Pons (tissue), 1 donor: ENCODE measurements around the gene SLC26A3.

Source experiments
- DNase-seq: peaks from one replicate; pipeline ENCODE4 v3.0.0-alpha.2; 2016; ENCODE audit warnings: low spot score

The SLC26A3 gene

GRCh38 chr7:107744345-107744750 lies 58.7 kb downstream of the SLC26A3 start:
- peak; percentile 7 for DNase-seq

DNA sequence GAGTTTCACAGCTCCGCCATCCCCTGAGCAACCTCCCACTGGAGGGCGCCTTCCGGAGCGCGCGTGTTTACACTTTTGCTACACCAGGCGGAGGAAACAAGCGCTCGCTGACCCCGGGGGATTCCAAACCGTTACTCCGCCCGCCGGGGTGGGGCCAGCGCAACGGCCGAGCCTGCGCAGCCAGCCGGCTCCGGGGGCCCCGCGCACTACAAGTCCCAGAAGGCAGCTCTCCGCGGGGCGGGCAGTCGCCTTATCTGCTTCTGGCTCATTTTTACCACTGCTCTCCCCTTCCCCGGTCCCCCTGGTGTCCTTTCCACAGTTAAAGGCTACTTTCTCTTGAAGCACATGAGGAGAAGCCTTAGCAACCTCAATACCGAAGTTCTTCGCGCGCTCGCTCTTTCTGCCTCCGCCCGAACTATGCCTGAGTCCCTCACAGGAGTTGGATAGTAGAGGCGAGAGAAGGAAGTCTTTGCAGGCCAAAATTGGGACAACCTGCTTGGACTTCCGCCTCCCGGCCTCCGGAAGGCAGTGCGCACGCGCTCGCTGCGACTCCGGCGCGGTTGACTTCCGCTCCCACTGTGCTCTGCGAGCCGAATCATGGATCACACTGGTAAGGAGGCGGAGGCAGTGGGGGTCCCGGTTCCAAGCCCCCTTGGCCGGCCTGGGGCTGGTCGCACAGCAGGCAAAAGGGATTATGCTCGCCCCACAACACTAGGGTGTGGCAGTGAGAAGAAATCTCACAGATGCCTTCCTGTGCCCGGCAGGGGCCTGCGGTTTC lies 59.3 kb downstream of the SLC26A3 start, which contains the start of gene CBLL1:
Gene CBLL1 (plus strand): TSS at position 576 of the 778 bp plus-strand sequence. CDS start 22 bp downstream, at position 598.
- DNase-seq, result peak; percentile 96

GRCh38 chr7:107742678-107743566 lies 60.1 kb downstream of the SLC26A3 start:
- DNase-seq, result peak; percentile 71

- DNase-seq, result no peak
Observed at GRCh38 chr7:107728276-107728675, 74.7 kb downstream of the SLC26A3 start.

- no peak for DNase-seq
Observed at GRCh38 chr7:107726356-107727130, 76.5 kb downstream of the SLC26A3 start.

- peak; percentile 58 for DNase-seq
Observed at GRCh38 chr7:107725138-107725740, 77.8 kb downstream of the SLC26A3 start.

GRCh38 chr7:107723255-107723654 lies 79.8 kb downstream of the SLC26A3 start:
- DNase-seq, result no peak

DNA sequence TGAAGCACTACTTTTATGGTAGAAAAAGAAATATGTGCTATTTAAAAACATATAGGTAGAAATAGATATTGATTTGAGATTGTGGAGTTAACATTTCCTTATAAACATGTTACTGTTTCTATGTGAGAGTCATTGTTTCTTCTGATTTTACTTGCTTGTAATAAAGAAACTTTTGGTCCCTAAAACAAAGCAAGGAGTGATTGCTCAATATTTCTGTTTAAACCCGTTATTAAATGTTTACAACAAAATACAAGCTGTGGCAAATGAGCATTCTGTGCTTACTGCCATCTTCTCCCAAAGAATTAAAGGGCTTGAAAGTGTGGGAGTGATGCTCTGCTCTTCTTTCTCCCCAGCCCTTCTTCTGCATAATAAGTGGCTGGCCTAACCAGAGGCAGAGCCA lies 81.7 kb downstream of the SLC26A3 start:
- DNase-seq, result no peak

DNA sequence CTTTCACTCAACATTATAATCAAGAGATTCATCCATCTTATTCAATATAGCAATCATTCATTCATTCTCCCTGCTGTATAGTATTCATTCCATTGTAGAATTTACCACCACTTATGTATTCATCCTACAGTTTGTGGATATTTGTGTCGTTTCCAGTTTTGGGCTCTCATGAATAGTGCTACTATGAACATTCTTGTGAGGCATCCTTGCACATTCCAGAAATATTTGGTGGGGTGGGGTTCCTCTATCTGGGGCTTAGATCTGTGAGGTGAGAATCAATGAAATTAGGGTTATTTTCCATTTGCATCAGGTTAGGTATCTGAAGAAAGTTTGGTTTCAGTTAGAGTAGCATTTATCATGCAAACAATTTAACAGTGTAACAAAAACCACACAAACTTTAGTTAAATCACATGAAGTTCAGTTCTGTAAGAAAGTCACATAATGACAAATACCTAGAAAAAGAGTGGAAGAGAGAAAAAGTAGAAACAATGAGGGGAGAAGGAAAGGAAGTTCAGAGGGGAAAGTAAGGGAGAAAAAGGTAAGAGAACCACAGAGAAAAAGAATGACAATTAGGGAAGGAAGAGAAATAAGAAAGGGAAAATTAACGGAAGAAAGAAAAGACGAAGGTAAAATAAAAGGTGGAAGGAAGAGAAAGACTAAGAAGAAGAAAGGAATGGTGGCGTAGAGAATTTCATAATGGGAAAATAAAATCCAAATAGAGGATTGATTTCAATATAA lies 84.4 kb downstream of the SLC26A3 start:
- no peak for DNase-seq

DNA sequence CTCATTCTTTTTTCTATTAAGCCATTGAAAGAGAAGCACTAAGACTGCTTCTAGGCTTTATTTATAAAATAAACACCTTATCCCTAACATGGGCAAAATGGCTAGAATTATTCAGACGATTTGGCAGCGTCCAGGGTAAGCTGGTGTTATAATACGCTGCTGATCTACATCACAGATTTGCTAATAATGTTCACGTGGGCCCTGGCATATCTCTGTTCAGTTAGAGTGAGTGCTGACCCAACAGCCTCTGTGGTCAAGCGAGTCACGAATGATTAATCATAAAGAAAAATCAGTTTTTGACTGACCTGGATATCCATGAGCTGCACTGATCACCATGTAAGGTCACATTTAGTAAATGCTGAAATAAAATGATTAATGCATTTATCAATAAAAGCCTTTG lies 87.5 kb downstream of the SLC26A3 start:
- DNase-seq, result no peak
